ENCODE measurements around the gene ZMYND11. TPM values are rescaled to one million over a fixed set of nuclear protein-coding genes. Genes with fewer than 3 reads are reported as not detected.

ZMYND11 gene
- total RNA-seq (80.7 TPM), polyA plus RNA-seq (ENCODE audit: insufficient read depth, low read depth, low replicate concordance) (32.7 TPM)
- long read RNA-seq, donor 1, full-length matches to known transcripts: 5 of 11 reads
- long read RNA-seq, donor 1, partial matches to known transcripts: 0 of 11 reads
- long read RNA-seq, donor 1, other reads (novel, unspliced or antisense): 6 of 11 reads
- long read RNA-seq, donor 2, partial matches to known transcripts: 5 of 5 reads
- long read RNA-seq, donor 2, other reads (novel, unspliced or antisense): 0 of 5 reads
- long read RNA-seq, donor 3, full-length matches to known transcripts: 5 of 15 reads
- long read RNA-seq, donor 3, partial matches to known transcripts: 5 of 15 reads
- long read RNA-seq, donor 3, other reads (novel, unspliced or antisense): 5 of 15 reads
- long read RNA-seq, donor 4, full-length matches to known transcripts: 4 of 12 reads
- long read RNA-seq, donor 4, partial matches to known transcripts: 8 of 12 reads
- long read RNA-seq, donor 4, other reads (novel, unspliced or antisense): 0 of 12 reads
- long read RNA-seq, donor 5: 0 reads
- long read RNA-seq, donor 6, full-length matches to known transcripts: 2 of 7 reads
- long read RNA-seq, donor 6, partial matches to known transcripts: 5 of 7 reads
- long read RNA-seq, donor 6, other reads (novel, unspliced or antisense): 0 of 7 reads
- long read RNA-seq, donor 7, full-length matches to known transcripts: 19 of 106 reads
- long read RNA-seq, donor 7, partial matches to known transcripts: 15 of 106 reads
- long read RNA-seq, donor 7, other reads (novel, unspliced or antisense): 72 of 106 reads
- long read RNA-seq, donor 8, full-length matches to known transcripts: 4 of 4 reads
- long read RNA-seq, donor 8, partial matches to known transcripts: 0 of 4 reads
- long read RNA-seq, donor 8, other reads (novel, unspliced or antisense): 0 of 4 reads
- long read RNA-seq, donor 9: 0 reads
- long read RNA-seq, donor 10, partial matches to known transcripts: 0 of 1 reads
- long read RNA-seq, donor 10, other reads (novel, unspliced or antisense): 0 of 1 reads

DNA sequence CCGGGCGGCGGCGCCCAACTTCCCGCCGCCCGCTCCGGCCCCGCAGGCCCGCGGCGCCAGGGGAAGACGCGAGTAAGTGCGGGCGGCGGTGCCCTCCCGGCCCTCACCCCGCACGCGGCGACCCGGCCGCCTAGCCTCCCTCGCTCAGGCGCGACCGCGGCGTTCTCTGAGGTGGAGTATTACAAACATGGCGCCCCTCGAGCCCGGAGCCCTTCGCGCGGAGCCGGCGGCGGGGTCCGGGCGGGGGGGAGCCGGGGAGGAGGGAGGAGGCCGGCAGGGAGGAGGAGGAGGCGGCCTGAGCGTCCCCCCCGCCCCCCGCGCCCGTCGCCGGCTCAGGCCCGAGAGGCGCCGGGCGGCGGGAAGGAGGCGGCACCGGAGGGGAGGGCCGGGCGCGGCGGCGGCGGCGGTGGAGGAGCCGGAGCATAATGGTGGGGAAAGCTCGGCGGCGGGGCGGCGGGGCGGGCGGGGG, at the start of gene ZMYND11:
TSS of gene ZMYND11 (plus strand) at position 324 of the 469 bp plus-strand sequence. CDS start 44,558 bp downstream, outside the sequence.
- Histone ChIP-seq H3K27me3 (ENCODE audit: control insufficient read depth, insufficient read depth, low read length) (no peaks in the 10 kb centered on the region), H3K4me3 (ENCODE audit: low read length in 3 of 3) (peak within 1 kb of the TSS; percentile 87 to 96 (median 95)), H3K36me3 (ENCODE audit: control insufficient read depth in 2 of 3, insufficient read depth in 3 of 3, low read length in 3 of 3) (no peaks in the 10 kb centered on the region), H3K9ac (ENCODE audit: low read length in 3 of 3) (peak within 1 kb of the TSS; percentile 86 to 92 (median 92)), H3K9me3 (ENCODE audit: control insufficient read depth in 2 of 3, insufficient read depth in 1 of 3, low read length in 3 of 3) (no peaks in the 10 kb centered on the region), H3K27ac (ENCODE audit: low read depth in 2 of 2, low read length in 2 of 2) (peak within 1 kb of the TSS; percentile 91 to 94), H3K4me1 (ENCODE audit: control insufficient read depth in 2 of 3, insufficient read depth in 2 of 3, low read depth in 1 of 3, low read length in 3 of 3) (peaks cover 6 to 13% (median 11%) of the 10 kb centered on the region in 3 donors)
- DNase-seq (peak; percentile 78 to 92 (median 86)), FAIRE-seq (no peak)
- intact Hi-C loops (cut with DNase I): no loop called here
- TF ChIP-seq, protein P1, sequence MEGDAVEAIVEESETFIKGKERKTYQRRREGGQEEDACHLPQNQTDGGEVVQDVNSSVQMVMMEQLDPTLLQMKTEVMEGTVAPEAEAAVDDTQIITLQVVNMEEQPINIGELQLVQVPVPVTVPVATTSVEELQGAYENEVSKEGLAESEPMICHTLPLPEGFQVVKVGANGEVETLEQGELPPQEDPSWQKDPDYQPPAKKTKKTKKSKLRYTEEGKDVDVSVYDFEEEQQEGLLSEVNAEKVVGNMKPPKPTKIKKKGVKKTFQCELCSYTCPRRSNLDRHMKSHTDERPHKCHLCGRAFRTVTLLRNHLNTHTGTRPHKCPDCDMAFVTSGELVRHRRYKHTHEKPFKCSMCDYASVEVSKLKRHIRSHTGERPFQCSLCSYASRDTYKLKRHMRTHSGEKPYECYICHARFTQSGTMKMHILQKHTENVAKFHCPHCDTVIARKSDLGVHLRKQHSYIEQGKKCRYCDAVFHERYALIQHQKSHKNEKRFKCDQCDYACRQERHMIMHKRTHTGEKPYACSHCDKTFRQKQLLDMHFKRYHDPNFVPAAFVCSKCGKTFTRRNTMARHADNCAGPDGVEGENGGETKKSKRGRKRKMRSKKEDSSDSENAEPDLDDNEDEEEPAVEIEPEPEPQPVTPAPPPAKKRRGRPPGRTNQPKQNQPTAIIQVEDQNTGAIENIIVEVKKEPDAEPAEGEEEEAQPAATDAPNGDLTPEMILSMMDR (IDR thresholded peaks at IDR 0.05; ENCODE audit: borderline replicate concordance, extremely low read depth, insufficient read depth): no peak

DNA sequence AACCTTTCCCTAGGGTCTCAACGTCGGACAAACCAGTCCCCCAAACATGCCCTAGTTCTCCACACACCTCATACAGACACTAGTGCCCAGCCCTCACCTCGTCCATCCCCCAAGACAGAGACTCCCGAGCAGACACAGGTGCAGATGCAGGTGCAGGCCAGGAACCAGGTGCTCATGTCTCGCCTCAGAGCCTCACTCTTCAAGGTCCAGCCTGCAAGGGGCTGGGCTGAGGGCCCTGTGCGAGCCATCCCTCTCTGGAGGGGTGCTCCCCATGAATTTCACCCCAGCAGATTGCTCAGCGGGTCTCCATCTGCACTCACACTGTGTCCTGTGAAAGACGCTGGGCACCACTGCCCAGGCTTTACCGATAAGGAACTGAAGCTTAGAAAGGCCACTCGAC, 49.2 kb upstream of the ZMYND11 start:
- H3K4me1 ChIP-seq (ENCODE audit: control insufficient read depth in 2 of 3, insufficient read depth in 2 of 3, low read depth in 1 of 3, low read length in 3 of 3): no peaks in the 10 kb centered on the region
- TF ChIP-seq, protein P1 (IDR thresholded peaks at IDR 0.05; ENCODE audit: borderline replicate concordance, extremely low read depth, insufficient read depth): no peak
- no peaks in the 10 kb centered on the region for H3K9me3 ChIP-seq (ENCODE audit: control insufficient read depth in 2 of 3, insufficient read depth in 1 of 3, low read length in 3 of 3)
- no peaks in the 10 kb centered on the region for H3K36me3 ChIP-seq (ENCODE audit: control insufficient read depth in 2 of 3, insufficient read depth in 3 of 3, low read length in 3 of 3)
- H3K27ac ChIP-seq (ENCODE audit: low read depth in 2 of 2, low read length in 2 of 2): no peak overlapping the region
- H3K27me3 ChIP-seq (ENCODE audit: control insufficient read depth, insufficient read depth, low read length): no peaks in the 10 kb centered on the region
- H3K9ac ChIP-seq (ENCODE audit: low read length in 3 of 3): no peak overlapping the region
- DNase-seq (no peak), FAIRE-seq (no peak)
- H3K4me3 ChIP-seq (ENCODE audit: low read length in 3 of 3): no peak overlapping the region
- intact Hi-C loops (cut with DNase I): no loop called here

DNA sequence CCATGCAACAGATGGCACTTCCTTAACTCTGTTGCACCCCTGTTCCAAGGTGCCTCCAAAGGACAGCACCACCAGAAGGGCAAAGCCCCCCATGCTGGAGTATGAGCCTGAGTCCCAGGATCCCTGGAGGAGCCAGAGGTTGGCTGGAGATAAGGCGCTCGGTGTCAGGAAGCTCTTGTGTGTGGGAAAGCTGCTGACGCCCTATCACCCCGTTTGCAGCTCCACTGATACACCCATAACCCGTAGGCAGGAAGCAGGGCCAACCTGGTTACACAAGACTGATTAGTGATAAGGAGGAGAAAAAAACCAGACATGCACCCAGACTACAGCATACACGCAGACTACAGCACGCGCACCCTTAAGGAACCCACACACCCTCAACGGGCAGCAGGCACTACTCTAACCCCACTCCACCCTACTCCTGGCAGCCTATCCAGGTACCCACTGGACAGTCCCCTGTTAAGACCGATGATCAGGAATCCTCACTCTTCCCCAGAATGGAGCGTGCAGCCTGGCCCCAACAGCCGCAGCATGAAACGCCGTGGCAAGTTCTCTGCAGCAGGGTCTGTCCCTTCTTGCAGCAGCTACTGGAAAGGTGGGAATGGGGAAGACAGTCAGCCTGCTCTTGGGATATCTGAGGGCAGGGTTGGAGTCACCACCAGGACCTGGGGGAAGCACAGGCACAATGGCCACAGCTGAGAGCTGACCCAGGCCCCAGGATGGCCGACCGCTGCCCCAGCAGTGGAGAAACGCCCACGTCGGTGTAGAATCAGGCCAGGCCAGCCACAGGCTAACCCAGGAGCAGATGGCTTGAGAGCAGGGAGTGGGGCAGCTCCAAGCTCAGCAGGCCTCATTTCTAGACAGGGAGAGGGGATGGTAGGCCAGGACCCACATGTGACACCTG, 47.8 kb upstream of the ZMYND11 start:
- intact Hi-C loops (cut with DNase I): no loop called here
- no peak overlapping the region for H3K4me3 ChIP-seq (ENCODE audit: low read length in 3 of 3)
- TF ChIP-seq, protein P1 (IDR thresholded peaks at IDR 0.05; ENCODE audit: borderline replicate concordance, extremely low read depth, insufficient read depth): no peak
- H3K4me1 ChIP-seq (ENCODE audit: control insufficient read depth in 2 of 3, insufficient read depth in 2 of 3, low read depth in 1 of 3, low read length in 3 of 3): peaks cover 0 to 9% (median 5%) of the 10 kb centered on the region in 3 donors
- no peaks in the 10 kb centered on the region for H3K9me3 ChIP-seq (ENCODE audit: control insufficient read depth in 2 of 3, insufficient read depth in 1 of 3, low read length in 3 of 3)
- H3K27me3 ChIP-seq (ENCODE audit: control insufficient read depth, insufficient read depth, low read length): no peaks in the 10 kb centered on the region
- no peak for FAIRE-seq
- no peak overlapping the region for H3K27ac ChIP-seq (ENCODE audit: low read depth in 2 of 2, low read length in 2 of 2)
- no peak overlapping the region for H3K9ac ChIP-seq (ENCODE audit: low read length in 3 of 3)
- no peak for DNase-seq
- no peaks in the 10 kb centered on the region for H3K36me3 ChIP-seq (ENCODE audit: control insufficient read depth in 2 of 3, insufficient read depth in 3 of 3, low read length in 3 of 3)

Data from kidney (tissue), 22 donors.